ENCODE results near the gene KRT25.

The KRT25 gene

DNA sequence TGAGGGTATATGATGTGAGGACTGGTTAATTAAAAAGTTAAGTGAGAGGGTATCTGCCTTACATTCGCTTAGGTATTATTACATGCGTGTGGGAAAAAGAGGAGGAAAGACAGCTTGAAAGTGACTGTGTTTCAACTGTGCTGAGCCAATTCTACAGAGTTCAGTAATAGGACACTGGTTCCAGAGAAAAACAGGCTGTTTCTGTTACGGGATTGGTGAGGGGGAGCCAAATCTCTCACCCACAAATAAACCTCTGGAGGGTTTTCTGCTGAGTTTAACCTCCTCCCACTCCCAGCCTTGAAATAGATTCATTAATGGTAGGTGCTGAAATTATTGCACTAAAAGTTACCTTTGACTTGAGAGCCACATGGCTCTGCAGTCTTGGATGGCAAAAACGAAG, 20.8 kb upstream of the KRT25 start:
- H3K4me1 ChIP-seq (ENCODE audit: low read length) = no peaks in the 10 kb centered on the region
- H3K9ac ChIP-seq (ENCODE audit: low read length) = no peak overlapping the region
- H3K79me2 ChIP-seq (ENCODE audit: low read length) = no peaks in the 10 kb centered on the region
- H3K36me3 ChIP-seq (replicated peaks; ENCODE audit: low read depth, low read length) = no peaks in the 10 kb centered on the region
- H3K27ac ChIP-seq (ENCODE audit: low read length) = no peak overlapping the region
- H3K4me3 ChIP-seq (ENCODE audit: low read length) = no peak overlapping the region
- no peak for TF ChIP-seq EZH2phosphoT487 (IDR thresholded peaks at IDR 0.05; ENCODE audit: low read depth)
- TF ChIP-seq, protein P1, sequence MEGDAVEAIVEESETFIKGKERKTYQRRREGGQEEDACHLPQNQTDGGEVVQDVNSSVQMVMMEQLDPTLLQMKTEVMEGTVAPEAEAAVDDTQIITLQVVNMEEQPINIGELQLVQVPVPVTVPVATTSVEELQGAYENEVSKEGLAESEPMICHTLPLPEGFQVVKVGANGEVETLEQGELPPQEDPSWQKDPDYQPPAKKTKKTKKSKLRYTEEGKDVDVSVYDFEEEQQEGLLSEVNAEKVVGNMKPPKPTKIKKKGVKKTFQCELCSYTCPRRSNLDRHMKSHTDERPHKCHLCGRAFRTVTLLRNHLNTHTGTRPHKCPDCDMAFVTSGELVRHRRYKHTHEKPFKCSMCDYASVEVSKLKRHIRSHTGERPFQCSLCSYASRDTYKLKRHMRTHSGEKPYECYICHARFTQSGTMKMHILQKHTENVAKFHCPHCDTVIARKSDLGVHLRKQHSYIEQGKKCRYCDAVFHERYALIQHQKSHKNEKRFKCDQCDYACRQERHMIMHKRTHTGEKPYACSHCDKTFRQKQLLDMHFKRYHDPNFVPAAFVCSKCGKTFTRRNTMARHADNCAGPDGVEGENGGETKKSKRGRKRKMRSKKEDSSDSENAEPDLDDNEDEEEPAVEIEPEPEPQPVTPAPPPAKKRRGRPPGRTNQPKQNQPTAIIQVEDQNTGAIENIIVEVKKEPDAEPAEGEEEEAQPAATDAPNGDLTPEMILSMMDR (IDR thresholded peaks at IDR 0.05; ENCODE audit: low read depth, low read length) = no peak
- no peaks in the 10 kb centered on the region for H3K9me3 ChIP-seq (ENCODE audit: insufficient read depth, low read length)
- H4K20me1 ChIP-seq (ENCODE audit: insufficient read depth, low read length) = no peaks in the 10 kb centered on the region
- H3K4me2 ChIP-seq (ENCODE audit: low read length) = no peak overlapping the region
- H2AFZ ChIP-seq (ENCODE audit: low read depth, low read length) = no peak overlapping the region
- H3K27me3 ChIP-seq (ENCODE audit: low read depth, low read length) = no peaks in the 10 kb centered on the region; the same call in 1 of the 2 replicates

DNA sequence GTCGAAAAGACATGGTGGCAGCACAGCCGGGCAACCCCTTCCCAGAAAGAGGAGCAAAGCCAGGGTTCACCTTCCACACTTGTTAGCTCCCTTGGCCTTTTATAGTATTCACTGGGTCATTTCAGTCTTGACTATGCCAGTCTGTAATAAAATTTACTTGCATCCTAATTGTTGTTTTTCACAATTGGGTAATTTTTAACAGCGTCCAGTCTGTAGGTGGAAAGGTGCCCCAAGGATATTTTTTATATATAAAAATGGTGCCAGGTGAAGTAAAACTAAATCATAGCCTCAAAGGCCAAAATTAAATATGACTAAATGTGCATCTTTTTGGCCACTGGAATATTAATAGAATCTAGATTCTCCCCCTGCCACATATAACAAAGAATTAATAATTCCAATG, 17.0 kb upstream of the KRT25 start, which contains the start of gene KRT26:
TSS of gene KRT26 (minus strand) at position 101 of the 400 bp plus-strand sequence. CDS start at position 13, 88 bp downstream.
- Histone ChIP-seq H2AFZ (ENCODE audit: low read depth, low read length) (no peak within 1 kb of the TSS), H4K20me1 (ENCODE audit: insufficient read depth, low read length) (no peaks in the 10 kb centered on the region), H3K4me3 (ENCODE audit: low read length) (no peak within 1 kb of the TSS), H3K9me3 (ENCODE audit: insufficient read depth, low read length) (no peaks in the 10 kb centered on the region), H3K4me2 (ENCODE audit: low read length) (no peak within 1 kb of the TSS), H3K79me2 (ENCODE audit: low read length) (no peaks in the 10 kb centered on the region), H3K9ac (ENCODE audit: low read length) (no peak within 1 kb of the TSS), H3K36me3 (replicated peaks; ENCODE audit: low read depth, low read length) (no peaks in the 10 kb centered on the region), H3K27ac (ENCODE audit: low read length) (no peak within 1 kb of the TSS), H3K27me3 (ENCODE audit: low read depth, low read length) (no peaks in the 10 kb centered on the region; the same call in 1 of the 2 replicates), H3K4me1 (ENCODE audit: low read length) (no peaks in the 10 kb centered on the region)
- TF ChIP-seq EZH2phosphoT487 (IDR thresholded peaks at IDR 0.05; ENCODE audit: low read depth) = no peak
- TF ChIP-seq, protein P1 (IDR thresholded peaks at IDR 0.05; ENCODE audit: low read depth, low read length) = no peak

DNA sequence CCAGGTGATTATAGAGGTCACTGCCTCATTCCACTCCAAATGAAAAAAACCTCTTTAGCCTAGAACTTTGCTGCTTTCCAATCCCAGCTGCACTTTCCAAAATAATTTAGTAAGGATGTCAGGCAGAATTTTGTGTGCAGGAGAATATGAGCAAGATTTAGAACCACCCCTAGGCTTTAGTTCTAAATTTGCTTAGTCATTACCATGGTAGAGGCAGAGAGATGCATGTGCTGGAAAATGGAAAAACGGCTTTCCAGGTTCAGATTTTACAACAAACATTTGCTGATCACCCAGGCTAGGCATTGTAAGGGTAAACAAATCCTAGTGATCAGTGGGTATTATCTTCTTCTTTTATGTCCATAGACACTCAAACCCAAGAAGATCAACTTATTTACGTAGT, 10.5 kb upstream of the KRT25 start:
- Histone ChIP-seq H3K4me2 (ENCODE audit: low read length) (no peak overlapping the region), H3K4me1 (ENCODE audit: low read length) (no peaks in the 10 kb centered on the region), H3K79me2 (ENCODE audit: low read length) (no peaks in the 10 kb centered on the region), H3K4me3 (ENCODE audit: low read length) (no peak overlapping the region), H2AFZ (ENCODE audit: low read depth, low read length) (no peak overlapping the region), H3K9me3 (ENCODE audit: insufficient read depth, low read length) (peaks cover 23% of the 10 kb centered on the region), H3K27me3 (ENCODE audit: low read depth, low read length) (no peaks in the 10 kb centered on the region), H4K20me1 (ENCODE audit: insufficient read depth, low read length) (no peaks in the 10 kb centered on the region), H3K27ac (ENCODE audit: low read length) (no peak overlapping the region), H3K9ac (ENCODE audit: low read length) (no peak overlapping the region), H3K36me3 (replicated peaks; ENCODE audit: low read depth, low read length) (no peaks in the 10 kb centered on the region)
- TF ChIP-seq EZH2phosphoT487 (IDR thresholded peaks at IDR 0.05; ENCODE audit: low read depth) = no peak
- TF ChIP-seq, protein P1 (IDR thresholded peaks at IDR 0.05; ENCODE audit: low read depth, low read length) = no peak

DNA sequence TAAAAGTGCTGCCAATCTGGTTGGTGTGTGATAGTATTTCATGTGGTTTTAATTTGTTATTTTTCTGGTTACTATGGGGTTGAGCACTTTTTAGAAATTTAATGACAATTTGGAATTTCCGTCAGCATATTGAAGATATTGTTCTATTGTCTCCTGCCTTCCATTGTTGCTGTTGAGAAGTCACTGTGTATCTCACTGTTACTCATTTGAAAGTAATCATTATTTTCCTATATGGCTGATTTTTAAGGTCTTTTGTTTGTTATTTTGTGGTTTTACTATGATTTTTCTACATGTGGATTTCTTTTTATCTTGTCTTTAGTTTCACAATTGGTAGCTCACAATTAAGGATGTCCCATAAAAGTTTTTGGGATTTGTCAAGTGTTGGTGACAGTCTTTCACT, 8.6 kb upstream of the KRT25 start:
- H3K9ac ChIP-seq (ENCODE audit: low read length) = no peak overlapping the region
- no peaks in the 10 kb centered on the region for H4K20me1 ChIP-seq (ENCODE audit: insufficient read depth, low read length)
- H3K4me2 ChIP-seq (ENCODE audit: low read length) = no peak overlapping the region
- H3K27ac ChIP-seq (ENCODE audit: low read length) = no peak overlapping the region
- no peak overlapping the region for H3K4me3 ChIP-seq (ENCODE audit: low read length)
- no peaks in the 10 kb centered on the region for H3K4me1 ChIP-seq (ENCODE audit: low read length)
- H3K79me2 ChIP-seq (ENCODE audit: low read length) = no peaks in the 10 kb centered on the region
- TF ChIP-seq EZH2phosphoT487 (IDR thresholded peaks at IDR 0.05; ENCODE audit: low read depth) = no peak
- TF ChIP-seq, protein P1 (IDR thresholded peaks at IDR 0.05; ENCODE audit: low read depth, low read length) = no peak
- no peaks in the 10 kb centered on the region for H3K27me3 ChIP-seq (ENCODE audit: low read depth, low read length)
- H2AFZ ChIP-seq (ENCODE audit: low read depth, low read length) = no peak overlapping the region
- peaks cover 38% of the 10 kb centered on the region for H3K9me3 ChIP-seq (ENCODE audit: insufficient read depth, low read length)
- no peaks in the 10 kb centered on the region for H3K36me3 ChIP-seq (replicated peaks; ENCODE audit: low read depth, low read length)

All from OCI-LY3 (cell line).